IMR-90 (cell line): ENCODE measurements around the gene SLCO3A1.

ENCODE experiments used
- CTCF ChIP-seq: conservative IDR thresholded peaks from 2 replicates; pipeline ENCODE4 v1.5.1; 2012; ENCODE audit warnings: mild to moderate bottlenecking, low read depth, low read length, improper control_type of control experiment
- MAZ ChIP-seq: IDR thresholded peaks from 2 replicates; pipeline ENCODE4 v1.6.1; 2012; ENCODE audit warnings: low read depth, mild to moderate bottlenecking, low read length, improper control_type of control experiment, moderate library complexity, borderline replicate concordance
- POLR2A ChIP-seq: IDR thresholded peaks from 2 replicates; pipeline ENCODE4 v1.6.1; 2012; ENCODE audit warnings: mild to moderate bottlenecking, low read depth, low read length
- RFX5 ChIP-seq: IDR thresholded peaks from 2 replicates; pipeline ENCODE4 v1.8.0; 2012; ENCODE audit warnings: low read depth, mild to moderate bottlenecking, low read length, moderate library complexity
- TF ChIP-seq, protein P1 (sequence below): fragments of 150-350 bp; IDR thresholded peaks from 2 replicates; pipeline ENCODE4 v1.6.1; 2016; ENCODE audit warnings: low read depth, mild to moderate bottlenecking, low read length, moderate library complexity, borderline replicate concordance

DNA sequence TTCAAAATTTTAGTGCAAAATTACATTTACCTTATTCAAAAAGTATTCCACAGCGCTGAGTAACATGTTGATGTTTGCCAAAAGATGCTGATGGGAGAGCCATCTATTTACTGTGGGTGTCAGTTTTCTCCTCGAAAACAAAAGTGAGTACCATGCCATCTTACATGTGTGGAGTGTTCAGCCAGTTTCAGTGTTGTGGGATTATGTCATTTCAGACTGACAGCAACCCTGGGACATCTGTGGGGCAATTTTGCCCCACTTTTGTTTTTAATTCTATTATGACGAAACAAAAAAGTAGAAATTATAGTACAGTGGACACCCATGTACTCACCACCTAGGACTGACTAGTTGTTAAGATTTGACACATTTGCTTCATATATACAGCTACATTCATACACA lies 19.6 kb downstream of the SLCO3A1 start:
- TF ChIP-seq, protein P1, sequence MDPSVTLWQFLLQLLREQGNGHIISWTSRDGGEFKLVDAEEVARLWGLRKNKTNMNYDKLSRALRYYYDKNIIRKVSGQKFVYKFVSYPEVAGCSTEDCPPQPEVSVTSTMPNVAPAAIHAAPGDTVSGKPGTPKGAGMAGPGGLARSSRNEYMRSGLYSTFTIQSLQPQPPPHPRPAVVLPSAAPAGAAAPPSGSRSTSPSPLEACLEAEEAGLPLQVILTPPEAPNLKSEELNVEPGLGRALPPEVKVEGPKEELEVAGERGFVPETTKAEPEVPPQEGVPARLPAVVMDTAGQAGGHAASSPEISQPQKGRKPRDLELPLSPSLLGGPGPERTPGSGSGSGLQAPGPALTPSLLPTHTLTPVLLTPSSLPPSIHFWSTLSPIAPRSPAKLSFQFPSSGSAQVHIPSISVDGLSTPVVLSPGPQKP: no peak
- no peak for TF ChIP-seq CTCF
- no peak for TF ChIP-seq MAZ
- no peak for TF ChIP-seq POLR2A
- no peak for TF ChIP-seq RFX5
